Neural progenitor cell (in vitro differentiated cells): ENCODE data around the gene KCNJ15.

Experiments
- CTCF ChIP-seq: fragments of 200-600 bp; sonication (generic); IDR thresholded peaks from 2 replicates; pipeline ENCODE4 v1.5.1; 2017; ENCODE audit warnings: antibody characterized with exemption, mild to moderate bottlenecking
- EZH2 ChIP-seq: fragments of 200-600 bp; sonication (generic); IDR thresholded peaks from 2 replicates; pipeline ENCODE4 v1.6.1; 2017; ENCODE audit warnings: antibody characterized with exemption, mild to moderate bottlenecking, moderate library complexity
- EZH2phosphoT487 ChIP-seq: fragments of 200-600 bp; sonication (generic); IDR thresholded peaks from 2 replicates; pipeline ENCODE4 v1.6.1; 2017; ENCODE audit warnings: antibody characterized with exemption

GRCh38 chr21:38242061-38242460 lies 14.7 kb upstream of the KCNJ15 start:
- TF ChIP-seq CTCF (no peak), EZH2 (no peak), EZH2phosphoT487 (no peak)
